ENCODE data around the gene COX5B. TPM values are rescaled to one million over a fixed set of nuclear protein-coding genes. Genes with fewer than 3 reads are reported as not detected.
A peak's percentile ranks its signal among the peaks of the same experiment; 100 is the strongest.

The COX5B gene
- total RNA-seq, 1 donor, result 132 TPM

DNA sequence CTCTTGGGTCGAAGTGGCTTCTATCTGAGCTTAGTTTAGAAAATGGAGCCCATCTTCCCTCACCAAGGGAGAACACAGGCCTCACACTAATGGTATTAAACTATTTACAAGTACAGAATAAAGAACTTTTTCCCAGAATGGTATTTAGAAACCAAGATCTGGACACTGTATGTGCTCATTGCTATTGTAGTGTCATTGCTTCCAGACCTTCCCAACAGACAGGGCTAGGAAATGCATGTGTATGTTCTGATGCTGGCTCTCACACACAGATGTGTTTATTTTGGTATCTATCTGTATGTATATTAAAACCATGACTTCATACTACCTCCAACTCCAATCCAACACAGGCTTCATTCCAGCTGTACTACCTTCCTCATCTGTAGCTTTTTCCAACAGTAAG lies 8.0 kb downstream of the COX5B start:
- no peak for DNase-seq (ENCODE audit: low read depth in 2 of 3, low spot score in 2 of 3)

DNA sequence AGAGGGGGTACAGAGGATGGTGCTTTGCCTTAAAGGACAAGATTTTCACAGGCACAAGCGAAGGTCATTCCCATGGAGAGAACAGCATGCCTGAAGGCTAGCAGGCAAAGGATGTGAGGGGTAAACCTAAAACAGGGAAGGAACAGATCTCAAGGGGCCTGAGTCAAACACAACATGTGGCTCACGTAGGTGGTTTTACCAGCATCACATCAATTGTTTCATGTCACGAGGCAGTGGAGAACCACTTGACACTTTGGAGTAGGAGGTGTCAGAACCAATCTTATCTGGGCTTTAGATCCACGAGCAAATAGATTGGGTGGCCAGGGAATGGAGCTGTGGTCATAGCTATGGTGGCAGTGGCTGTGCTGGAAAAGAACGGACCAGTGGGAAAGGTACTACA lies 8.4 kb downstream of the COX5B start:
- no peak for DNase-seq (ENCODE audit: low read depth in 2 of 3, low spot score in 2 of 3)

DNA sequence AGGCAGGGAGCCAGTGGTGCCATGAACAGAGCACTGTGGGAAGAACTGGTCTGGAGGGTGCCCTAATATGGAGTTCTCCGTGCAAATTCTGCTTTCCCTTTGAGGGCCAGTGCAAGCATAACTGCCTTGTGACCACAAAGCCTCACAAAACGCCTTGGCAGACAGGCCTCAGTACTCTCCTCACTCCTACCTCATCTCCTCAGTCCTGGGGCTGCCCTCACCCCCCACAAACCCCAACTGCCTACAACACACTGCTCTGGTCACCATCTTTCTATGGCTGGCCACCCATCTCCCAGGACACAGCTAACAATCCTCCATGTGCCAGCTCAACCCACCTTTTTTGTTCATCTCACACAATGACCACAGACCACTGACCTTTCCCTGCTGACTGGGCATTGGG lies 8.9 kb downstream of the COX5B start:
- DNase-seq (ENCODE audit: low read depth in 2 of 3, low spot score in 2 of 3), result no peak

DNA sequence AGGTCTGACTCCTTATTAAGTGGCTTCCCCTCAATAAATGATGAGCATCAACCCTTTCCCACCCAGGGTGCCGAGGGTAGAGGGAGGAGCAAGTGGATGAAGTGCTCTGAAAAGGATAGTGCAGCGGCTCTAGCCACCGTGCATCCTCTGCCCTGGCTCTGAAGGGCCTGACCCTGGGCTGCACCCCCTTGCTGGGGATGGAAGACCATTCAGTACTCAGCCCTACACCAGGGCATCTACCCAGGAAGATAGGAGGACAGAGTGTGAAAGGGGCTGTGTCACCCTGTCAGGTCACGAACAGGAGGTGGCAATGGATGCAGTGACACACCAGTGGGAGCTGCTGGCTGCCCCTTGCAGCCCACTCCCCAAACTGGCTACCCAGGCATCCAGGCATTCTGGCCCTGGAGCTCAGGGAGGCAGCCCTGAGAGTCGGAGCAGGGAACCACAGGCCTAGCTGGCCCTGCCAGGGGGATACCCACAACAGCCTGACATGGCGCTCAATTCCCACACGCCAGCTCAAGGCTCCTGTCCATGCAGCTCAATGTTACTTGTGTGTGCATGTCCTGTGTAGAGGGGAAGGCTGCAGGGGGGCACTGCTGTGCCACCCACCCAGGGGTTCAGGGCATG lies 10.4 kb downstream of the COX5B start:
- DNase-seq (ENCODE audit: low read depth in 2 of 3, low spot score in 2 of 3), result no peak

DNA sequence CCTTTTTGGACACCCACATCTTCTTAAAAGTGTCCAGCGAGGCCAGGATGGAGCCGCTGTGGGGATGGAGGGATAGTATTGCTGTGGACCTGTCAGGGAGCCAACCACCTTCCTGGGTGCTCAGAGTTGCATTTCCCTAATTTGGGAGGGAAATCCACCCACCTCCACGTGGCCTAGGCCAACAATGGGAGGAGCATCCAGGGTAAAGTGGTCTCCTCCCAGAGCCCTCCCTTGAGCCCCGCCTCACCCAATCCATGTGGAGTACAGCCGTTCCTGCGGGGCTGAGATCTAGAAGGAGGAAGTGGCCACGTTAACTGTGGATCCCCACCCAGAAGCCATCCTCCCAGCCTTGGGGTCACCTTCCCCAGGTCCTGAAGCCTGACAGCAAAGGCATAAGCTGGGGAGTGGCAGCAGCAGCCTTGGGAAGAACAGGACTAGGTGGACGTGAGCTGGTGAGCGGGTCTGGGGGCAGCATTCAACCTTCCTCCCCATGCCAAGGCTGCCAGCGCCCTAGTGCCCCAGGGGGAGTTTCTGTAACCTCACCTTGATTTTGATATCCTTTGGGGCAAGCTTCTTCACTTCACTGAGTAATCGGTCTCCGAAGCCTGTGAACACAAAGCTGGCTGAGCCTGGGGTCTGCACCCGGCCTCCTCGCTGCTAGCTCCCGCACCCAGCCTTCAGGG lies 11.2 kb downstream of the COX5B start:
- no peak for DNase-seq (ENCODE audit: low read depth in 2 of 3, low spot score in 2 of 3)

DNA sequence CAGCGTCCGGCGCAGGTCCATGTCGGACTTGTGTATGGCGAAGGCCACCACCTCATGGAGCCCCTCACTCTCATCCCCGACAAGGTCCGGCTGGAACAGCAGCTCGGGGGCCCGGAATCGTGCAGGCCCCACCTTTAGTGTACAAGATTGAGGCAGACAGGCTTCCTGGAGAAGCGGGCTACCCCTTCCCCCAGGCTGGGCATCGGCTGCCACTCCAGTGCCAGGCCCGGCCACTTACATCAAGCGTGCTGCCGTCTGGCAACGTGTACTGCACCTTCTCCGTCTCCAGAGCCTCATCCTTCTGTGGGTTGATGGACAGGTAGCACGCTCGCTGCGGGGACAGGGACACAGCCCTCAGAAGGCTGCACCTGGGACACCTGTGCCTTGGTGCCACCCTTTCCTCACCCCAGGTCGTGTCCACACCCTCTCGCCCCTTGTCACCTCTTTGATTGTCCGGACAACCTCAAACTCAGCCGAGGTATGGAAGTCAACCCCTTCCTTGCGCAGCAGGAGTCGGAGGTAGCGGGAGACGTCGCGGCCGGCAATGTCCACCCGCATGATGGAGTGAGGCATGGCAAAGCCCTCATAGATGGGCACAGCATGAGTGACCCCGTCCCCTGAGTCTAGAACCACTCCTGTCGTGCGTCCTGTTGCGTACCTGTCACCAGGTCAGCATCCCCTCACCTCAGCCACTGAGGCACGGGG lies 12.3 kb downstream of the COX5B start:
- DNase-seq (ENCODE audit: low read depth in 2 of 3, low spot score in 2 of 3), result no peak

DNA sequence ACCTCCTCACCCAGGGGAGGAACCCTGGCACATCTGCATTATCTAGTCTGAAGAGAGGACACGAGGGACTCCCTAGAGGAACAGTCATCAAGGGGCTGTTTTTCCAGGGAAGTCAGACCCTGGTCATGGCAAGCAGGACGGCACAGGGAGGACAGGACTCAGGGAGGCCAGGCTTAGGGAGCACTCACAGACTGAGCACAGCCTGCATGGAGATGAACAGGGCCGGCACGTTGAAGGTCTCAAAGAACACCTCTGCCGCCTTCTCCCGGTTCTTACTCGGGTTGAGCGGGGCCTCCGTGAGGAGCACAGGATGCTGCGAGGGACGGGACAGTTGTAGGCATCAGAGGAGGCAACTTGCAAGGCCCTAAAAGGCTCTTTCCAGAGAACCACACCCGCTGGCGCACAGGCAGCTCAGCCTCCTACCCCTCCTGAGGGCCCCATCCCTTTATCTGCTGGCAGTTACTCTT lies 12.9 kb downstream of the COX5B start:
- no peak for DNase-seq (ENCODE audit: low read depth in 2 of 3, low spot score in 2 of 3)

DNA sequence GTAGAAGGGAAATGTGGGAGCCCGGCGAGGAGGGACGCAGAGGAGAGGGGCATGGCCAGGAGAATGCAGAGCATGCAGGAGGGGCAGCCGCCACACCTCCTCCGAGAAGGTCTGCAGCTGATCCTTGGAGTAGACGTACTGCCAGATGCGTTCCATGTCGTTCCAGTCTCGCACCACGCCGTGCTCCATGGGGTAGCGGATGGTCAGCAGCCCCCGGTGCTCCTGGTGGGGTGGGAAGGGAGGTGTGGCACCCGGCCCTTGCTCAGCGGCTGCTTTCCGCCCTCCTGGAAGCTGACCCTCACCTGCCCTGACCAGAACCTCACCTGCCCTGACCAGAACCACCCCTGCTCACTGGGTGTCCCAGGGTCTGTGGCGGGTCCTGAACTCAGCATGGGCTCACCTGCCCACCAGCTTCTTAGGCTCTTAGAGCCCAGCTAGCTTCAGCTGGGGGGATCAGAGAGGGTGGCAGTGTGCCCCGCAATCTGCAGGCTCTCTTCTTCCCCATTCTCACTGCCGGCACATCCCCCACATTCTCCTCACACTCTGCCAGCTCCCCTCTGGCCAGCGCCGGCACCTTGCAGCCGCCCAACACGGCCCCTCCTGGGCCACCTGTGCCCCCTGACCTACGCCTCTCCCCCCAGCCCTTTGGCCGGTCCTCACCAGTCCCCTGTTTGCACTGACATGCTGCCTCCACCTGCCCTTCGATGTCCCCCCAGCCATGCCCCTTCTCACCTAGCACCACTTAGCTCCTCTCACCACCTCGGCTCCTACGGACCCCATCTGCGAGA lies 13.6 kb downstream of the COX5B start:
- DNase-seq (ENCODE audit: low read depth in 2 of 3, low spot score in 2 of 3), result no peak

DNA sequence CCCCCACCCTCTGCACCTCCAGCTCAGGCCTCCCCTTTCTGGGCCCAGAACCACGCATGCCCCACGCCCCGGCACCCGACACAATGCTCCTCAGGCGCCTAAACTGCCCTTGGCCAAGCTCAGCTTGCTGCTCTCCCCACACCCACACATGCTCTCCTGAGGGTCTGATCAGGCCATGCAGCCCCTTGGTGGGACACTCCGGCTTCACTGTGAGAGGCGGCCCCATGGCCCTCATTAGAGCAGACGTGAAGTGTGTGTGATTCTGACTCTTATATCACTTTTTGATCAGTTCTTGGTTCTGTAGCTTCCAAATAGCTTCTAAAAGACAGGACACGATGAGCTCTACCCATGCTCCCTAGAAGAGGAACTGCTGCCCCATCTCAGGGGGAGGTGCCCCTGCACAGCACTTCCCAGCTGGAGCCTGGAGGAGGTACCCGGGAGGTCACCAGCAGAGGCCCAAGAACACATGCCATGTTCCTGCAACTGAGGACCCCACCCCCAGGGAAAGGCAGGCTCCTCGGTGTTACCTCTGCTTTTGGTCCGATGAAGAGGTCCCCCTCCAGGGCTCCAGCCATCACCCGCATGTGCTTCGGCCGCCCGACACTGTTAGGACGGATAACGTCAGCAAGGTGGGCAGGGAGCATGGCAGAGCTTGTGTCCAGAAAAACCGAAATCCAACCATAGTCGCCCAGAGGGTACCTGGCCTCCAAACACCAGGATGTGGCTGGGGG lies 14.3 kb downstream of the COX5B start:
- no peak for DNase-seq (ENCODE audit: low read depth in 2 of 3, low spot score in 2 of 3)

DNA sequence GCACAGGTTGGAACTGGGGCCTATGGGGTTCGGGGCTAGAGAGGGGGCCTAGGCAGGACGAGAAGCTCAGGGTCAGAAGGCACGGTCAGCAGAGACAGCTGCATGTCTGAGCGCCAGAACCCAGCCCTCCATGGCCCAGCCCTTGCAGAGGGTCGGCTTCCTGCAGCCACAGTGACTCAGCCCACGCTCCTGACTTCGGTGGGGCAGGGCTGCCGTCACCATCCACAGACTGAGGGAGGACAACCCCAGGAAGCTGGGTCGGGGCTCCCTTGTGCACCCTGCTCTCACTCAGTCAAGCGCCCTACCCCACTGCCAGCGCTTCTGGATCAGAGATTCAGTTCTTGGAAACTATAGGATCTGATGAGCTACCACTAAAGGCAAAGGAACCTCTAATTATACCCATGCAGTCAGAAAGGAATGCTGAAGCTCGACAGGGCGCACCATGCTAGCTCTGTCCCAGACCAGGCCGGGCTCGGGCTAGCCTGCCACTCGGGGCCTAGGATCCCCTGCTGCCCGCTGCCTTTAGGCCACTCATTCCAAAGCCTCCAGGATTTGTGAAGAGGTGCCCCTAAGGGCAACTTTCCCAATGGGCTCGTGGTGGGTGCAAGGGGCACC lies 15.0 kb downstream of the COX5B start:
- no peak for DNase-seq (ENCODE audit: low read depth in 2 of 3, low spot score in 2 of 3)

DNA sequence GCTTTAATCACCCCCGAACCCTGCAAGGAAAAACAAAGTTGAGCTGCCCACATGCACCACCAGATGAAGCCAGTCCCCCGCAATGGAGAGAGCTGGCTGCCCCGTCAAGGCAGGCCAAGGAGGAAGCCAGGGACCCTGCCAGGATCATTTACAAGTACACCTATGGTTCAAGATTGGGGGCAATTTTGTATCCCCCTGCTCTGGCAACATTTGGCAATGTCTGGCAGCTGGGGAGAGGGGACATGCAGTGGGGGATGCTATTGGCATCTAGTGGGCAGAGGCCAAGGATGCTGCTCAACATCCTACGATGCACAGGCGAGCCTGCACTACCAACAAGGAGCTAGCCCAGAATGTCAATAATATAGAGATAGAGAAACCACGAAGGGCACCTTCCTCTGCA lies 16.1 kb downstream of the COX5B start:
- no peak for DNase-seq (ENCODE audit: low read depth in 2 of 3, low spot score in 2 of 3)

DNA sequence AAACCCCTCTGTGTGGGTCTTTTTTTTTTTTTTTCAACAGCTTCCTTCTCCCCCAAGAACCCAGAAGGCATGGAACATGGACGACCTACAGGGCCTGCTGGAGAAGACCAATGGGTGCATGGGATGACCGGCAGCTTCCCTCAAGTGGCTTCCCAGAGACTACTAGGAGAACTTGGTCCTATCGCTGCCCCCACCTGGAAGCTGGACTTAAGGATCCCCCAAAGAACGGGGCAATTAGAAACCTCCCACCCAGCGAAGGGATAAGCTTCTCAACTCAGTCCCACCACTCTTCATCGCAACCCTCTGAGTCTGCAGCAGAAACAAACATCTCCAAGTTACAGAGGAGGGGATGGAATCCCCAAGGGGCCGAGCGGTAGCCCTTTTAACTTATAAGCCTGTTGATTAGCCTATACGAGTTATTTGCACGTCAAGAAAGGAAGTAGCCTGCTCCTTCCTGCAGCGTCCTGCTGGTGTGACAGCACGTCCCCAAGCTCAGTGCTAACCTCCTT lies 16.6 kb downstream of the COX5B start:
- DNase-seq (ENCODE audit: low read depth in 2 of 3, low spot score in 2 of 3), result peak in 1 of 3 donors; percentile 24

DNA sequence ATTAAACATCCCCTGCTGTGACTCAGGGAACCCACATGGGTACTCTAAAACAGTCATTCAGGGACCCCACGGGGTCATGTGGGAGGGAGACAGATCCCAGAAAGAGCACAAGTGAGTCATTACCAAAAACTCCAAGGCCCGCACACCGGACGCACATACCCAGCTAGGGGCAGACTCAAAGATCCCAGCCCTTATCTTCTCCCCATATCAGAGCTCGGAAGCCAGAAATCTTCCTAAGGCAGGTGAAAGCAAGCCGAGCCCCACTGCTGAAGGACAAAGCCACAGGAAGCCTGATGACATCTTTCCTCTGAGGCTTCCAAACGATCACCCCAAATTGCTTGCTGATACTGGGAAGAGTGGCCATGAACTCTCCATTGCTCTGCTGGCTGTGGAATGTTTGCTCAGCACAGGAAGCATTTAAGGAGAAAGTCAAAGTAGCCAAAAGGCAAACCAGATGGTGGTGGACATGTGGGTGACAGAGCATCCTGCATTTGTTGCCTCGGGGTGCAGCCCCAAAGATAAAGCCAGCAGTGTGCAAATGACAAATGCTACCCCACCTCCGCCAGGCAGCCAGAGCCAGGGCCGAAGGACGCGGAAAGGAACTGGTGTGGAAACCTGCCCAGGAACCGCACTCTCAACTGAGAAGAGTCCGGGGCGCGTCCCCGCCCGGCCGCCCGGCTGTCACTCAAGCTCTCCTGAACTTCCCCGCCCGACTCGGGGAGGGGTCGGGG lies 17.2 kb downstream of the COX5B start:
- DNase-seq (ENCODE audit: low read depth in 2 of 3, low spot score in 2 of 3), result peak; percentile 32 to 82 (median 79)

DNA sequence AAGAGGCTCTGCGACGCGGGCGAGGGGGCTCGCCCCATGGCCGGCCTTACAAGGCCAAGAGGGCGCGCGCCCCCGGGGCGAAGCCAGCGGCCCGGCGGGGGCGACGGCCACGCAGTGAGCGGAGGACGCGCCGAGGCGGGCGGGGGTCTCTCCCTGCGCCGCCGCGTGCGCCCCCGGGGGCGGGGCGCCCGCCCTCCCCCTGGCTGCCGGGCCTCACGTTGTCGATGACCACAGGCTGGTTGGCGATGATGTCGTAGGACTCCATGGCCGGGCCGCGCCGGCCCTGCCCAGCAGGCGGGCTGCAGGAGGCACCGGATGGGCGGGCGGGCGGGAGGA lies 17.7 kb downstream of the COX5B start:
- no peak for DNase-seq (ENCODE audit: low read depth in 2 of 3, low spot score in 2 of 3)

DNA sequence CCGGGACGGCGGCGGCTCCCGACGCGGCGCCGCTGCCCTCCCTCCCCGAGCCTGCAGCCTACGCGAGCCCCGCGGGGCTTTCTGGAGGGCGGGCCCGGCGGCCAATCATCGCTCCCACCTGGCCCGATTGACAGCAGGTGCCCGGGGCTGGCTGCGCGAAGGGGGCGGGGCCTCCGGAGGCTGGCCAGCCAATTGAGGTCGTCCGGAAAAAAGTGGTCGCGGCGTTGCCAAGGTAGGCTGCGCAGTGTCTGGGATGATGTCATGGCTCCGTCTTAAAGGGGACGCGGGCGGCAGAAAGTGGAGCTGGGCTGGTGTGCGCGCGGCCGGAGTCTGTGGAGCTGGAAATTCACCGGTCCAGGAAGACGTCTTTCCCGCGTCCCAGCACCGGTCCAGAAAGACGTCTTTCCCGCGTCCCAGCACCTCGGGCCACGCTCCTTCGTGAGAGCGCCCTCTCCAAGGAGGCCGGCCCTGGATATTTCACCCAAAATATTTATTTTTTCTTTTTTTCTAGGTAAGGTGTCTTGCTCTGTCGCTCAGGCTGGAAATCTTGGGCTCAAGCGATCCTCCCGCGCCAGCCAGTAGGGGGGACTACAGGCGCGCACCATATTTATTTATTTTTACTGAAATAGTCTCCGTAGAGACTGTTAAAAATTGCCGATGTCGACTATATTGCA lies 18.2 kb downstream of the COX5B start, which contains the start of gene ACTR1B:
TSS of gene ACTR1B (minus strand) at position 83 of the 674 bp plus-strand sequence. CDS start 154 bp downstream, outside the sequence.
- peak; percentile 92 to 99 (median 98) for DNase-seq (ENCODE audit: low read depth in 2 of 3, low spot score in 2 of 3)

DNA sequence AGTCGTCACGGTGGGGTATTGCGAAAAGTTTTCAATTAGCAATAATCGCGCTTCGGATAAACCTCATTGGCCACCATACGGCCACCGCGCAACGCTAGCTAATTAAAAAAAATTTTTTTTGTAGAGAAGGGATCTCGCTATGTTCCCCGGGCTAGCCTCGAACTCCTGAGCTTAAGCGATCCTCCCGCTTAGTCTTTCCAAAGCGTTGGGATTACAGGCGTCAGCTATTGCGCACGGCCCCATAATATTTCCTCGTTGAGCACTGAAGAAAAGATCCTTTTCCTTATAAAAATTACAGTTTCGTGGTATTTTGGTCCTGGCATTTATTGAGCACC lies 18.7 kb downstream of the COX5B start:
- DNase-seq (ENCODE audit: low read depth in 2 of 3, low spot score in 2 of 3), result no peak

DNA sequence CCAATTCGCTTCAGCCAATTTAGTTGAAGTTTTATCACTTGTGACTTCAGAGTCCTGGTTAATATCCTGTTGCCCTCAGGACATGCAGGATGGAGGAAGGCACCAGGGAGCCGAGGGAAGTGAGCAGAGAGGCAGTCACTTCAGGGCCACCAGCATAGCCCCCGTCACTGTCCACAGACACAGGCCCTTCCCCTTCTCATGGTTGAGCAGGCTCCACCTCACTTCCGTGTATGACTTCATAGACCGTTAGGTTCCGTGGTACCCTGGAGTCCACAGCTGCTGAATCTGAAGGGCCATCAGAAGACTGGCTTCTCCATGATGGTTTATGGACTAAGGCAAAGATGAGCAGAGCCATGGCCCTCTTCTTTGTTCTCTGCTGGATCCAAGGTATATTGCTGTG lies 23.6 kb downstream of the COX5B start, which contains the start of gene C2orf92:
TSS of gene C2orf92 (plus strand) at position 266 of the 400 bp plus-strand sequence. CDS start at position 342, 76 bp downstream.
- DNase-seq (ENCODE audit: low read depth in 2 of 3, low spot score in 2 of 3), result no peak

DNA sequence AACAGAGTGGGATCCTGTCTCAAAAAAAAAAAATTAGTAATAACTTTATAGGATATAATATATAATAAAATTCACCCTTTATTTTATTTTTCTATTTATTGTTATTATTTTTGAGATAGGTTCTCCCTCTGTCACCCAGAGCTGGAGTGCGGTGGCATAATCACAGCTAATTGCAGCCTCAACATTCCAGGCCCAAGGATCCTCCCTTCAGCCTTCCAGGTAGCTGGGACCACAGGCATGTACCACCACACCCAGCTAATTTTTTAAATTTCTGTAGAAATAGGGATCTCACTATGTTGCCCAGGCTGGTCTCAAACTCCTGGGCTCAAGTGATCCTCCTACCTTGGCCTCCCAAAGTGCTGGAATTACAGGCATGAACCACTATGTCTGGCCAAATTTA lies 24.6 kb downstream of the COX5B start:
- no peak for DNase-seq (ENCODE audit: low read depth in 2 of 3, low spot score in 2 of 3)

DNA sequence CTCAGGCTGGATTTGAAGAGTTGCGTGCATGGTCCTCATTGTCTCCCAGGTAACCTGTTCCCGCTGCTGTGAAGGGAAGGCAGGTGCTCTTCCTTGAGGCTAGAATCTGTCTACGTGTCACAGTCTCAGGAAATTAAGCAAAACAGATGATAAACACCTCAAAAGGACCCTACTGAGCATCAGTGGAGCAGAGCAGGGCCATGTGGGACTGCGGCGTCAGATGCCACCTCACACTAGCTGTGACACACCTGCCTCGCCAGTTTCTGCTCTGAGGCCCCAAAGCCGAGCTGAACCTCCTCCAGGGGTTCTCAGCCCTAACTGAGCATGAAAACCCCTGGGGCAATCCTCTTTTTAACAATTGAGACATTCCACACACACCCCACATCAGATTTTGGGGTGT lies 25.7 kb downstream of the COX5B start:
- no peak for DNase-seq (ENCODE audit: low read depth in 2 of 3, low spot score in 2 of 3)

Data from hematopoietic multipotent progenitor cell (in vitro differentiated cells).